Myocyte (in vitro differentiated cells): ENCODE data around the gene MRGPRD. TPM values are rescaled to one million over a fixed set of nuclear protein-coding genes. Genes with fewer than 3 reads are reported as not detected.
A peak's percentile ranks its signal among the peaks of the same experiment; 100 is the strongest.

ENCODE experiments used
- DNase-seq: peaks from one replicate; pipeline ENCODE4 v3.0.0-alpha.2; 2012; ENCODE audit warnings: low read depth
- total RNA-seq: library from RNA; depleted of rRNA; stranded (reverse); fragments of >200 nt; gene quantifications from 2 replicates; pipeline ENCODE4 v1.2.3, GENCODE V29; 2014

The MRGPRD gene
- total RNA-seq, 1 donor from 2014 or later: not detected

DNA sequence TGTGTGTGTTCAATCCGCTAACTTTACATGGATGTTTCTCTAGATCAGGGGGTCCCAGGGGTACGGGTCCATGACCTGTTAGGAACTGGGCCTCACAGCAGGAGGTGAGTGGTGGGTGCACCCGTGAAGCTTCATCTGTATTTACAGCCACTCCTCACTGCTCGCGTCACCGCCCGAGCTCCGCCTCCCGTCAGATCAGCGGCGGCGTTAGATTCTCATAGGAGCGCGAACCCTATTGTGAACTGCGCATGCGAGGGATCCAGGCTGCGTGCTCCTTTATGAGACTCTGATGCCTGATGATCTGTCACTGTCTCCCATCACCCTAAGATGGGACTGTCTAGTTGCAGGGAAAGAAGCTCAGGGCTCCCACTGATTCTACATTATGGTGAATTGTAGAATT is 31.9 kb downstream of the MRGPRD start:
- no peak for DNase-seq

DNA sequence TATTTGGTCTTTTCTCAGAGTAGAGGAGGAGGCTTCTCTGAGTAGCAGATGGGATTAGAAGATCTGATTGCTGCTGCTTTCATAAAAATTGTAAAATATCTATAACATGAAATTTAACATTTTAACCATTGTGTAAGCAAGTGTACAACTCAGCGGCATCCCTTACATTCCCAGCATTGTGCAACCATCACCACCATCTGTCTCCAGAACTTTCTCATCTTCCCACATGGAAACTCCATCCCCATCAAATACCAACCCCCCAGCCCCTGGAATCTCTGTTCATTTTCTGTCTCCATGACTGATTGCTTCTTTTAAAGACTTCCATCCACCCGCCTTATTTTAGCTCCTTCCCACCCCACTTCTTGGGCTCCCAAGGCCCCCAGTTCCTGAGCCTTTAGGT is 32.3 kb downstream of the MRGPRD start:
- no peak for DNase-seq

DNA sequence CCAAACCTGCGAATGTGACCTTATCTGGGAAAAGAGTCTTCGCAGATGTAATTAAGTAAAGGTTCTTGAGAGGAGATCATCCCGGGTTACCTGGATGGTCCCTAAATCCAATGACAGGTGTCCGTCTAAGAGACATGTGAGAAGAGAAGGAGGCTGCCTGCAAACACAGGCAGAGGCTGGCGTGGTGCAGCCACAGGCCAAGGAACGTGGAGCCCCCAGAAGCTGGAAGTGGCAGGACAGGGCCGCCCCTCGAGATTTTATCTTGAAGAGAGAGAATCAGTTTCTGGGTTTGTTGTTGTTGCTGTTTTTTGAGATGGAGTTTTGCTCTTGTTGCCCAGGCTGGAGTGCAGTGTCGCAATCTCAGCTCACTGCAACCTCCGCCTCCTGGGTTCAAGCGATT is 33.6 kb downstream of the MRGPRD start:
- no peak for DNase-seq

DNA sequence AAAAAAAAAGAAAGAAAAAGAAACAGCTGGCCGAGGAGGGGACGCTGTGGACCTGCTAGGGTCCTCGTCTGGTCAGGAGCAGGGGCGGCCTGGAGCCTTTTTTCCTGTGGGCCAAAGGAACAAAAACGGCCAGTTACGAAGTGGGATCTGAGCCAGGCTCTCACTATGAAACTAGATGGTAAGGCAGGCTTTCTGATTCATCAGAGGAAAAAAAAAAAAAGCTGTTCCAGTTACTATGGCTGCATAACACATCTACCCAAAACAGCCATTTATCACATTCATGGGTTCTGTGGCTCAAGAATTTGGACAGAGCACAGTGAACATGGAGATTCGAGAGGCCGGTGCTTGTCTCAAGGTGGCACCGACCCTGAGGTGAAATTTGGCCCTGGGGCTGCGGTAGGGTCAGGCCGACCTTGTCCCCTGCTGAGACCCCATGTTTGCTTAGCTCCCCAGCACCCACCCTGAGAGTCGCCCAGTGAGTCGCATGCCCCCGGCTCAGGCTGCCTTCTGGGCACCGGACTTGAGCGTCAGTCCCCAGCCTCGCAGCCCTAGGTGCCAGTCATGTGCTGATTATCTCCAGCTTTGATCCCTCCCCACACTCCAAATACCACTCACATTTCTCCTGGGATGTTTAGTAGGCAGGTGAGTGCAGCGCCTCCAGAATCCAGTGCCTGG is 34.2 kb downstream of the MRGPRD start:
- DNase-seq: peak; percentile 65

DNA sequence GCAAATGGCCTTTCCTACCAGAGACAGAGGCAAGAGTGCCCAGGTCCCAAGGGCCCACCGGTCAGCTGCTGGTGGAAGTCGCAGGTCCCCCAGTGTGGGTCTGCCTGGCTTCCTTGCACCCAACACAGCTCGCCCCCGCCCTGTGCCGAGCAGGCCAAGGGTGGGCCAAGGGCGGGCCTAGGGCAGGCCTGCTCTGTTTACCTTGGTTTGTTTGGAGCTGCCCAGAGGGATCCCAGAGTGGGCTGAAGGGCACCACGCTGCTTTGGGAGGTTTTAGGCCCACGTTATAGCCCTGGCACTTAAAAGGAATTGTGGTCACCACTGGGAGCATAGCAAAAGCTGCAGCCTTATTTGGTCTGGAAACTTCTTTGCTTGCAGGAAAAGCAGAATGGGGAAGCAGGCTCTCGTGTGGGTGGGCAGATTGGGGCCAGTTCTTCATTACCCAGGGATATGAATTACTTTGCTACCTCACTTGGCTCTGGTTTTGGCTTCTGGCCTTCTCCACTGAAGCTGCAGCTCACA is 38.0 kb downstream of the MRGPRD start:
- DNase-seq: no peak

DNA sequence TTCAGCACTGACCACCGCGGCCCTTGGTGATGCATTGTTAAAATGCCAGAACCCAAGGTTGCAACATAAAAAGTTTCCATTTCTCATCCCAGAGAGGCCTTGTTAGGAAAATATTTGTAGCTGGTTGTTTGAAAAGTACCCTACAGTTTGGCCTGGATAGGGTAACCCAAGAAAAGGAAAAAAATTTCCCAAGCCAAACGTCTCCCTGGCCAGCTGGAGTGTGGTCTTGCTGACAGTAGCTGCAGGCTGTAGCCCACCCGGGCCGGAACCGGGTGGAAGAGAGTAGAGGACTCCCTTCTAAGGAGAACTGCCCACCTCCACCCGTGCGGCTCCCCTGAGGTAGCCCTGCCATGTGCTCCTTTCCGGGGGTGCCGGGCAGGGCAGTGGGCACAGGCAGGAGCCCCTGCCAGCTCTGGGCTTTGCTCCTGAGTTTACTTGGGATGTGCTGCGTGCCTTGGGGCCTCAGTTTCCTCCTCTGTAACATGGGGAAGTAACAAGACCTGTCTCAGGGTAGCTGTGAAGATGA is 38.6 kb downstream of the MRGPRD start:
- DNase-seq: no peak

DNA sequence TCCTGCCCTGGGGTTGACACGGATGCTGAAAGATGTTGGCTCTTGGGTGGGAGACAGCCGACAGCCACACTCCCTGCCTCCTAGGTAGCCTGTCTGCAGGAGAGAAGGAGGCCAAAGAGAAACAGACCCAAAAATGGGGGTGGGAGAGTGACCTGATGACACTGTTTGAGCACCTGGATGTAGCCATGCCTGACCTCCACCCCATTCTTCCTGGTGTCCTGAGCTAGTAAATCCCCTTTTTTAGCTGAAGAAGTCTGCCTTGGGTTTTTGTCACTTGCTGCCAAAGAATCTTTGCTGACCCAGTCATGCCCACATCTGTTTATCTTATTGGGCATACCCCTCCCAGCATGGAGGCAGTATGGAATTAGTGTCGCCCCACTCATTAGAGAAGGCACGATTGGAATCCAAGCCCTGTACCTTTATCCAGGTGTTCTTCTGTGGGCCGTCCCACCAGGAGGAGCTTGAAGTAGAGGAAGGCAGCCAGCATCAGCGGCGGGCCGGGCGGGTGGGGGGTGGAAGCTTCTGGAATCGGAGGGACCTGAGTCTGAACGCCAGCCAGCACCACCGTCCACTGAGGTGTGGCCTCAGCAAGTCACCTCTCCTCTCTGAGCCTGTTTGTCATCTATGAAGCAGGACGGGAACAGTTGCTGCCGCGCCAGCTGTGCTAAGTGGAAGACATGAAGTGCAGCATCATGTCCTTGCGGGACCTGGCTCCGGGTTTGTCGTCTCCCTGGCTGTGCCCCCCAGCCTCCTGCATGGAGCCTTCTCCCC is 39.3 kb downstream of the MRGPRD start:
- DNase-seq: no peak

DNA sequence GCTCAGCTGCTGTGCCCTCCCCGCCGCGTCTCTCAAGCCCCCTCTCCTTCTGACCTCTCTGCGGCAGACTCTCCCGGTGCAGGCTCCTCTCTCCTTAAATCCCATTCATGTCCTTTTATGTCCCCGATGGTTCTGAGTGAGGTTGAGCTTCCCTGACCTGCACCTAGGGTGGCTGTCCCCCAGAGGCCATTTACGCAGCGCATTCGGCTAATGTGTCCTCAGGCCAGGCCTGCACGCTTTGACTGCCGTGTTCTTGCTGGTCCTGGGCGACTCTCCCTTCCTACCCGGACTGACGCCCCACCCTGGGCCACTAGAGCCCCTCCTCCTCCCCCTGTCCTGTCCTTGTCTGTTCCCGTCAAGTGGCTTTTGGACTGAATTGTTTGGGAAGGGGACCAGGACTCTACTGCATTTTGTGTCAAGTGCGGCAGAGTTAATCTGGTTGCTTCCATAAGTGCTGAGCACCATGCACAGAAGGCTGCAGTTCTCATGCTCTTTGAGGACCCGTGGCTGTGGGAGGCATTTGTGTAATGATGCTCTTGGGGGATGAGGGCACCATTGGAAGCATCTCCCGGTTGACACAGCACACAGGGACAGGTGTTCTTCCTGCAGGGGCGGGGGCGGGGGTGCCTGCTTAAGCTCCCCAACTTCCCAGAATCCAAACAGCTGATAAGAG is 40.0 kb downstream of the MRGPRD start:
- DNase-seq: no peak

DNA sequence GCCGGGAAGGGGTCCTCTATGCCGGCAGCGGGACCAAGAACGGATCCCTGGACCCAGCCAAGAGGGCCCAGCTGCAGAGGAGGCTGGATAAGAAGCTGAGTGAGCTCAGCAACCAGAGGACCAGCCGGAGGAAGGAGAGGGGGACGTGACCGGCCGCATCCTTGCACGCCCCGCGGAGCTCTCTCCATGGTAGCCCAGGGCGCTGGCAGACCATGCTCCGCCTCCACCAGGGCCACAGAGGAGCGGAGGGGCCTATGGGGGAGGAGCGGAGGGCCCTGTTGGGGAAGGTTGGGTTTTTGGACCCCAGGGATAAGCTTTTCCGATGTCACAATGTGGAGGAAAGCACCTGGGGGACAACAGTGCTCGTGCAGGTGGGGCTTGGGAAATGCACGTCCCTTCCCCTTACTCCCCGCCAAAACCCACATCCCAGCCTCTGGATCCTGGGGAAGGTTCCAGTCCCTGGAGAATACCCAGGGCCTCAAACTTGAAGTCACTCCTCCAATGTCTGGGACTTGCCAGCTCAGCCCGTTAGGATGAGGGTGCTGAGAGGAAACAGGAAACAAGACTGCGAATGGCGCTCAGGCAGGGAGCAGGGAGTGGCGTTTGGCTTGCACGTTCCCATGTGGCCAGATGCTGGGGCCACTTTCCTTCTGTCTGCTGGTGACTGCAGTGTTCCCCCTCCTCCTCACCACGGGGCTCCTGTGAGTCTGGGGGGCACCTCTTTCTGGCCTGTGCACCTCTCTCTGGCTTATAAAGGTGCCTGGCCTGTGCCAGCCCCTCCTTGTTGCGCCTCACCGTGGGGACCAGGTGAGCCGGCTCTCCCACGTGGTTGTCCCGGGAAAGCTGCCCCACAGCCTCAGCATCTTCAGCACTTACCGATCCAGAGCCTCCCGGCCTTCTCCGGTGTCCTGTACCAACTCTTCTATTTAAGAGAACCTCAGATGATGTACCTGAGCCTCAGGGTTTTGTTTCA is 40.9 kb downstream of the MRGPRD start:
- DNase-seq: no peak

DNA sequence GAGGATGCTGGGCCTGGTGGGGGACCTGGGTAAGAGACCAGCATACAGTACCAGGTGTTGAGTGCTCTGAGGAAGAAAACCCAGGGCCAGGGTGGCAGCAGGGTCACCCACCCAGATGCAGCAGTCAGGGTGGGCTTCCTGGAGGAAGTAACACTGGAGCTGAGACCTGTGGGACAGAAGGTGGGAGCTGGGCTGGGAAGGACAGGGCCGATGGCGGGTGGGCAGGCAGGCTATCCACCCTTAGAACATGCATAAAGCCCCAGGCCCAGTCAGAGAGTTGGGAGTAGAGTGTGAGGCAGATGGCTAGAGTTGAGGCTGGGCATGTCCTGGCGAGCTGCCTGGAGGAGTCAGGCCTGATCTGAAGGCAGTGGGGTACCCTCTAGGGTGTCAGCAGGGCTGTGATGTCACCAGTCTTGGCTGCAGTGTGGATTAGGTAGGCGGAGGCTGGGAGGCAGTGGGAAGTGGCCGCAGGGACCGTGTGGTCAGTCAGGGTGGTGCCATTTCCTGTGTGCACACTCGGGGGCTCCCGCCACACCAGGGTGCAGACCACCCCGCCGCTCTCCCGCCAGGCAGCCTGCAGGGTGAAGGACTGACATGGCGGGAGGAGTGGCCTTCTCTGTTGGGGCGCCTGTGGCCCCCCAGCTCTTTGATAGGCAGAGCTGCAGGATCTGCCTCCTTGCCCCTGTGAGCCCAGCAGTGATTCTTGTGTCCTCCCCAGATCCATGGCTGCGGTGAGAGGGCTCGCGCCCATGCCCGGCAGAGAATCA is 41.8 kb downstream of the MRGPRD start:
- no peak for DNase-seq

DNA sequence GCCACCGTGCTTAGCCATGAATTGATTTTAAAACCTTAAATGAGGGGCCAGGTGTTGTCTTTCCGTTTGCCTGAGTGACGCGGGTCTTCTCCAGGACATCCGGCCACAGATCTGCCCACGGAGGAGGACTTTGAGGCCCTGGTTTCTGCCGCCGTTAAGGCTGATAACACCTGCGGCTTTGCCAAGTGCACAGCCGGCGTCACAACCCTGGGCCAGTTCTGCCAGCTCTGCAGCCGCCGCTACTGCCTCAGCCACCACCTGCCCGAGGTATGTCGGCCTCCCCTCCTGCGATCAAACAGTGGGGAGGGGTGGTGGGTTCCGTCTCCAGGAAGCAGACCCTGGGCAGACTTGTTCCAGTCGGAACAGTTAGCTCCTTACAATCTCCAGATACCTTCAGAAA is 42.7 kb downstream of the MRGPRD start:
- no peak for DNase-seq

DNA sequence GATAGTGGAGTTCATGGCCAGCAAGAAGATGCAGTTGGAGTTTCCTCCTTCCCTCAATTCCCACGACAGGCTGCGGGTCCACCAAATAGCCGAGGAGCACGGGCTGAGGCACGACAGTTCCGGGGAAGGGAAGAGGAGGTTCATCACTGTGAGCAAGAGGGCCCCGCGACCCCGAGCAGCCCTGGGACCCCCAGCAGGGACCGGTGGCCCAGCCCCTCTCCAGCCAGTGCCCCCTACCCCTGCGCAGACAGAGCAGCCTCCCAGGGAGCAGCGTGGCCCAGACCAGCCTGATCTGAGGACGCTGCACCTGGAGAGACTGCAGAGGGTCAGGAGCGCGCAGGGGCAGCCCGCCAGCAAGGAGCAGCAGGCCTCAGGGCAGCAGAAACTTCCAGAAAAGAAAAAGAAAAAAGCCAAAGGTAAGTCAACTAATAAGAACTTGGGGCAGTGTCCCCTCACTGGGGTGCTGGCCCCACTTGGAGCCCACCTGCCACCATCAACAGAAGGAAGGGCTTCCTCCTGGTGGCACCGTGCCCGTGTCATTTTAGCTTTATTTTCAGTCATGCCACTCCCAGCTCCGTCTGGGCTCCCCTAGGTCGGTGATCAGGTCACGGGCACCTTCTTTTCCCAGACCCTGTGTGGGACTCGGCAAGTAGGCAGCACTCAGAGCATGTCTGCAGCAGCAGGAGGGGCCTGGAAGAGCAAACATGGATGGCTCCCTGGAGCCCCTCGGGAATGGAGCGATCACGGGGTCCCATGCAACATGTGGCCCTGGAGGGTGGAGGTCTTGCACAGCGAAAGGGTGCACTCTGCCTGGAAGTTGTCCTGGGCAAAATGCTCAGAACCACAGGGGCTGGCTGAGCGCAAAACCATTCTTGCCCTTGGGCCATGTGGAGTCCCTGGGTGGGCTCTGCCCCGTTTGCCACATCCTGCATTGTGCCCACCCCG is 43.8 kb downstream of the MRGPRD start:
- DNase-seq: no peak

DNA sequence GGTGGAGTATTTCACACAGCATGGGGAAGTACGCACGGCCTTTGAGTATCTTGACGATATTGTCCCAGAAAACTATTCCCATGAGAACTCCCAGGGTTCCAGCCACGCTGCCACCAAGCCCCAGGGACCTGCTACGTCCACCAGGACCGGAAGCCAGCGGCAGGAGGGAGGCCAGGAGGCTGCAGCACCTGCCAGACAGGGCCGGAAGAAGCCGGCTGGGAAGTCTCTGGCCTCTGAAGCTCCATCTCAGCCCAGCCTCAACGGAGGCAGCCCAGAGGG is 44.5 kb downstream of the MRGPRD start:
- no peak for DNase-seq

DNA sequence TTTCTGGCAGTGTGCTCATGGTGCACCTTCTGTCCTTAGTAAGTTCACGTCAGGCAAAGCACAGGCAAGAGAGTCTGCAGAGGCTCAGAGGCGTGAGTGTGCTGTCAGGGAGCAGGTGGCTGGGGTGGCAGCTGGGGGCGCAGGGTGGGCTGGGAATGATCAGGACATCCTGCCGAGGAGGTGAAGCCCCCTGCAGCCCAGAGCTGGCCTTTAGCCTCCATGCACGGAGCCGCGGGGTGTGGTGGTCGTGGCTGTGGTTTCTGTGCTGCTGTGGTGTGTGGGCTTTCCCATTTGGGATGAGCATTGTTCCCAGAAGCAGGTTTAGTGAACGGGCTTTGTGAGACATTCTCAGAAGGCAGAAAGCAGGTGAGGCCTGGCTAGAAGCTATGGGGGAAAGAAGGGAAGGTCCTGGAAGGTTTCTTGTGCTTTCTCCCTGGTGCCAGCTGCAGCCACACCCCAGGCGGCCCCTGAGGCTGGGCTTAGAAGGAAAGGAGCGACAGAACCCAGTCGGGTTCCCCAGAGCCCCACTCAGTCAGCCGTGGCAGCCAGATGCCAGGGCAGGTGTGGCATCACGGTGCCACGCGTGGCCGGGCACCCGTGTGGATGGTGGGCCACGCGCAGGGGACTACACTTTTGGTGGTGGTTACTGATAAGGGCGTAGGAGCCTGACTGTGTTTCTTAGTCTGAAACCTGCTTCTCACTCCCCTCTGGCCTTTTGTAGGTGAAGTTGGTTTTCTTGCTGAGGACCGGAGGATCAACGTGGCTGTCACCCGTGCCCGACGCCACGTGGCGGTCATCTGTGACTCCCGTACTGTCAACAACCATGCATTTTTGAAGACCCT is 45.0 kb downstream of the MRGPRD start:
- DNase-seq: no peak

DNA sequence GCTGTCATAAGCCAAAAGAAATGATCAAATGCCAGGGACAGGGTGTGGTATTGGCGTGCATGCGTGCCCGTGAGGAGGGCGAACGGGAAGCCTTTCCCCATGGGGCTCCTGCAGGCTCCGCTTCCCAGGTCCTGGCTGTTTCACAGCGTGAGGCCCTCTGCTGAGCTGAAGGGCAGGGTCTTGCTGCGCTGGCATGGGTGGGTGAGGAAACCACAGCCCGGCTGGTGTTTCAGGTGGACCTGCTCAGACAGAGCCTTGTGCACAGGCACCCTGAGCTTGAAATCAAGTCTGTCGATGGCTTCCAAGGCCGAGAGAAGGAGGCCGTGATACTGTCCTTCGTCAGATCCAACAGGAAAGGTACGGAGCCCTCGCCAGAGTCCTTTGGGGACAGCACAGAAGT is 45.7 kb downstream of the MRGPRD start:
- no peak for DNase-seq

DNA sequence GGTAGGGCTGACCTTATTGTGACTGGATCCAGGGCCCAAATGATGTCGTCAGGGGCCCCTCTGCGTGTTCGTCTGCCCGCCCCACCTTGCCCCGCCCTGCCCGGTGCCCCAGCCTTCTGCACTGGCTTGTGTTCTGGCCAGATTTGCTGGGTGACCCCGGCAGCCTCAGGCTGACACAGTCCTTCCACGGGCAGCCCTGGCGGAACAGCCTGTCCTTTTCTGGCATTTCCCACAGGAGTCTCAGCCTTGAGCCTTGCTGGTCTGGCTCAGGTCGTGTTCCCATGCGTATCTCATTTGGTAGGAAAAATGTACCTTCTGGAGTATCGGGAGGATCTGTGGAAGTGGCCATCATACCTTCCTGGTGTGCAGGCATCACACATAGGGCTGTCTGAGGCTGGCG is 46.1 kb downstream of the MRGPRD start:
- DNase-seq: no peak

DNA sequence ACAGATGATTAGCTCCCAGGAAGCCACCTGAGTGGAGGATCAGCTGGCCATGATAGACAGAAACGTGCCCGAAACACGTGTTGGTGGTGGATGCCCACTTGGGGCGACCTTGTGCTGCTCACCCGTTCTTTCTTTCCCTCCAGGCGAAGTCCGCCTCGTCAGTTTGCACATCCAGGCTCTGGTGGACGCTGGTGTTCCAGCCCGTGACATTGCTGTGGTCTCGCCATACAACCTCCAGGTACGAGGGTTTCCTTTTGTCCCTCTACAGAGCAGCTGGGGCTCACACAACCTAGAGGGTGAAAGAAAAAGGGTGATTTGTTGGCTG is 46.5 kb downstream of the MRGPRD start:
- no peak for DNase-seq

DNA sequence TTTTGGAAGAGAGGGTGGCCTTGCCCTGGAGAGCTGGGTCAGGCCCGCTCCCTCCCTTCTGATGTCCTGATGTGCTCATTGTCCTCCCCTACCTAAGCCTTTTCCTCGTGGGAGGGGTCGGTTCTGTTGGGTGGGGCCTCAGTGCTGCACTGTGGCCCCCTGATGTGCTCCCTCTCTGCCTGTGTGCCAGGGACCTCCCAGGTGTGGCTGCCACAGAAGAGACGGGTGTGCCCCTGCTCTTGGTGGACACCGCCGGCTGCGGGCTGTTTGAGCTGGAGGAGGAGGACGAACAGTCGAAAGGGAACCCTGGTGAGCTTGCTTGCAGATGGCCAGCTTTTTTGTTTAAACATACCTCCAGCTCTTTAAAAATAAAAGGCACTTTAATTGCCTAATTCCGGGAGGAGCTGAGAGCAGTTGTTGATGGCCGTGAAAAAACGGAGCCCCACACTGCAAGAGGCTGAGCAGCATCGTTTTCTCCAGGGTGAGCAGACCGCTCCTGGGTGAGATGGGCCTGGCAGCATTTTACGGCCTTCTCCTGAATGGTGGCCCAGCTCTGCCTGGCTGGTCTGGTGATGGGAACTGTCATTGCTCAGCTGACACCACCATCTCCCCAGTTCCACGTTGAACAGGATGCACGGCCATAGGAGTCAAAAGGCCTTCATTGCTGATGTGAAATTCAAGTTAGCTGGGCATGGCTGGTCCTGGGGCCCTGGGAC is 47.0 kb downstream of the MRGPRD start:
- DNase-seq: no peak
